ENCODE results near the gene GPATCH3. TPM values are rescaled to one million over a fixed set of nuclear protein-coding genes. Genes with fewer than 3 reads are reported as not detected.

GPATCH3 gene
- total RNA-seq, 1 experiment from 2014 or later = 20.6 TPM

- Mint-ChIP-seq H3K27me3 (ENCODE audit: insufficient read depth, unreplicated experiment) (no peaks in the 10 kb centered on the region), H3K27ac (ENCODE audit: unreplicated experiment) (no peak overlapping the region), H3K9me3 (ENCODE audit: unreplicated experiment) (no peaks in the 10 kb centered on the region), H3K36me3 (ENCODE audit: insufficient read depth, unreplicated experiment) (peaks cover 14% of the 10 kb centered on the region), H3K4me3 (ENCODE audit: unreplicated experiment) (no peak overlapping the region), H3K4me1 (ENCODE audit: low read depth, unreplicated experiment) (peaks cover 2% of the 10 kb centered on the region)
- Histone ChIP-seq H3K36me3 (ENCODE audit: control insufficient read depth, insufficient read depth, low read length) (no peaks in the 10 kb centered on the region), H3K4me1 (no peaks in the 10 kb centered on the region), H3K9me3 (no peaks in the 10 kb centered on the region), H3K27me3 (replicated peaks; ENCODE audit: control insufficient read depth, insufficient read depth, low read length) (no peaks in the 10 kb centered on the region), H3K4me3 (ENCODE audit: low read depth, low read length) (no peak overlapping the region)
- no TSS peak for BruUV-seq (replicated peaks)
- DNase-seq = no peak
- intact Hi-C loops (cut with micrococcal nuclease; ENCODE audit: unreplicated experiment) = no loop called here
- POLR2A ChIA-PET = interaction anchor here (1.2 kb wide), 1 partner anchor 9 kb away, joined by 4 read pairs; no protein-coding TSS in a partner anchor
- no peak for TF ChIP-seq CTCF (IDR thresholded peaks at IDR 0.05; ENCODE audit: insufficient read depth in 1 of 2, low read depth in 1 of 2, low read length in 1 of 2, severe bottlenecking in 1 of 2, unreplicated experiment in 1 of 2)
- CTCF ChIA-PET = interaction anchor here (0.6 kb wide), 1 partner anchor 356 kb away, joined by 8 read pairs; no protein-coding TSS in a partner anchor
Observed at GRCh38 chr1:26856604-26857469, 43.4 kb downstream of the GPATCH3 start.

- Mint-ChIP-seq H3K27ac (ENCODE audit: unreplicated experiment) (no peak overlapping the region), H3K4me3 (ENCODE audit: unreplicated experiment) (no peak overlapping the region), H3K9me3 (ENCODE audit: unreplicated experiment) (no peaks in the 10 kb centered on the region), H3K27me3 (ENCODE audit: insufficient read depth, unreplicated experiment) (no peaks in the 10 kb centered on the region), H3K36me3 (ENCODE audit: insufficient read depth, unreplicated experiment) (peaks cover 17% of the 10 kb centered on the region), H3K4me1 (ENCODE audit: low read depth, unreplicated experiment) (no peaks in the 10 kb centered on the region)
- Histone ChIP-seq H3K4me3 (ENCODE audit: low read depth, low read length) (no peak overlapping the region), H3K9me3 (no peaks in the 10 kb centered on the region), H3K36me3 (ENCODE audit: control insufficient read depth, insufficient read depth, low read length) (no peaks in the 10 kb centered on the region), H3K27me3 (replicated peaks; ENCODE audit: control insufficient read depth, insufficient read depth, low read length) (no peaks in the 10 kb centered on the region), H3K4me1 (no peaks in the 10 kb centered on the region)
- BruUV-seq (replicated peaks) = no TSS peak
- no peak for DNase-seq
- intact Hi-C loops (cut with micrococcal nuclease; ENCODE audit: unreplicated experiment) = no loop called here
- ChIA-PET POLR2A (interaction anchor here (1.2 kb wide), 1 partner anchor 9 kb away, joined by 4 read pairs; no protein-coding TSS in a partner anchor), CTCF (no interaction called here)
- TF ChIP-seq CTCF (IDR thresholded peaks at IDR 0.05; ENCODE audit: insufficient read depth in 1 of 2, low read depth in 1 of 2, low read length in 1 of 2, severe bottlenecking in 1 of 2, unreplicated experiment in 1 of 2) = no peak
Observed at GRCh38 chr1:26856181-26856580, 44.1 kb downstream of the GPATCH3 start.

- no peaks in the 10 kb centered on the region for H3K4me1 Mint-ChIP-seq (ENCODE audit: low read depth, unreplicated experiment)
- no peaks in the 10 kb centered on the region for H3K27me3 ChIP-seq (replicated peaks; ENCODE audit: control insufficient read depth, insufficient read depth, low read length)
- peaks cover 22% of the 10 kb centered on the region for H3K36me3 Mint-ChIP-seq (ENCODE audit: insufficient read depth, unreplicated experiment)
- no peak overlapping the region for H3K4me3 Mint-ChIP-seq (ENCODE audit: unreplicated experiment)
- TF ChIP-seq CTCF (IDR thresholded peaks at IDR 0.05; ENCODE audit: insufficient read depth in 1 of 2, low read depth in 1 of 2, low read length in 1 of 2, severe bottlenecking in 1 of 2, unreplicated experiment in 1 of 2) = no peak
- BruUV-seq (replicated peaks) = no TSS peak
- H3K27me3 Mint-ChIP-seq (ENCODE audit: insufficient read depth, unreplicated experiment) = no peaks in the 10 kb centered on the region
- H3K36me3 ChIP-seq (ENCODE audit: control insufficient read depth, insufficient read depth, low read length) = no peaks in the 10 kb centered on the region
- POLR2A ChIA-PET = no interaction called here
- no peaks in the 10 kb centered on the region for H3K4me1 ChIP-seq
- no peaks in the 10 kb centered on the region for H3K9me3 ChIP-seq
- H3K9me3 Mint-ChIP-seq (ENCODE audit: unreplicated experiment) = no peaks in the 10 kb centered on the region
- intact Hi-C loops (cut with micrococcal nuclease; ENCODE audit: unreplicated experiment) = no loop called here
- no peak overlapping the region for H3K27ac Mint-ChIP-seq (ENCODE audit: unreplicated experiment)
- CTCF ChIA-PET = interaction anchor here (0.6 kb wide), 1 partner anchor 46 kb away, joined by 8 read pairs; no protein-coding TSS in a partner anchor
- DNase-seq = no peak
- H3K4me3 ChIP-seq (ENCODE audit: low read depth, low read length) = no peak overlapping the region
Observed at GRCh38 chr1:26855636-26856035, 44.6 kb downstream of the GPATCH3 start.
